OCI-LY7 (cell line): ENCODE data around the gene ZSWIM8.

Experiments
- EZH2phosphoT487 ChIP-seq: fragments of 200-600 bp; sonication (generic); IDR thresholded peaks from 2 replicates; pipeline ENCODE4 v1.6.1; 2018; ENCODE audit warnings: low read depth, borderline replicate concordance, mild to moderate bottlenecking, mixed run types, antibody characterized with exemption, low read length, moderate library complexity, mixed read lengths
- TF ChIP-seq, protein P1 (sequence below): fragments of 200-600 bp; sonication (generic); conservative IDR thresholded peaks from 2 replicates; pipeline ENCODE4 v1.5.1; 2014; ENCODE audit warnings: mild to moderate bottlenecking, antibody characterized with exemption, low read length, moderate library complexity, mixed read lengths

DNA sequence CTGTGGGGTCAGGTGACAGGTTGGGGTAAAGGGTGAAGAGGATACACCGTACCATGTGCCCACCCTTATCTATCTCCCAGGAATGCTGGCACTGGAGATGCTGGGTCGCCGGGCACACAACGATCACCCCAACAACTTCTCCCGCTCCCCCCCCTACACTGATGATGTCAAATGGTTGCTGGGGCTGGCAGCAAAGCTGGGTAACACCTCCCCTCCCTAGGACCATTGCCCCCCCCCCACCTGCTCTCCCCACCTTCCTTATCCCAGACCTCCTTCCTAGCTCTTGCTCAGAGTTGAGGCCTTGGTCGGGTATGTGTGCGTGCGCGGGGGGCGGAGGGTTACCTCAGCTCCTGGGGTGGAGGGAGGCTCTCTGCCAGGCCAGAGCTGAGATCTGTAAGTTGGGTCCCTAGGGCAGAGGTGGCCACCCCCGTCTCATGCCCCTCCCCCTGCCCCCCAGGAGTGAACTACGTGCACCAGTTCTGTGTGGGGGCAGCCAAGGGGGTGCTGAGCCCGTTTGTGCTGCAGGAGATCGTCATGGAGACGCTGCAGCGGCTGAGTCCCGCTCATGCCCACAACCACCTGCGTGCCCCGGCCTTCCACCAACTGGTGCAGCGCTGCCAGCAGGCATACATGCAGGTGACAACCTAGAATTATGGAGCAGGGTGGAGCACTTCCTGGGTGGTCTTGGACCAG is 15.3 kb downstream of the ZSWIM8 start:
- TF ChIP-seq, protein P1, sequence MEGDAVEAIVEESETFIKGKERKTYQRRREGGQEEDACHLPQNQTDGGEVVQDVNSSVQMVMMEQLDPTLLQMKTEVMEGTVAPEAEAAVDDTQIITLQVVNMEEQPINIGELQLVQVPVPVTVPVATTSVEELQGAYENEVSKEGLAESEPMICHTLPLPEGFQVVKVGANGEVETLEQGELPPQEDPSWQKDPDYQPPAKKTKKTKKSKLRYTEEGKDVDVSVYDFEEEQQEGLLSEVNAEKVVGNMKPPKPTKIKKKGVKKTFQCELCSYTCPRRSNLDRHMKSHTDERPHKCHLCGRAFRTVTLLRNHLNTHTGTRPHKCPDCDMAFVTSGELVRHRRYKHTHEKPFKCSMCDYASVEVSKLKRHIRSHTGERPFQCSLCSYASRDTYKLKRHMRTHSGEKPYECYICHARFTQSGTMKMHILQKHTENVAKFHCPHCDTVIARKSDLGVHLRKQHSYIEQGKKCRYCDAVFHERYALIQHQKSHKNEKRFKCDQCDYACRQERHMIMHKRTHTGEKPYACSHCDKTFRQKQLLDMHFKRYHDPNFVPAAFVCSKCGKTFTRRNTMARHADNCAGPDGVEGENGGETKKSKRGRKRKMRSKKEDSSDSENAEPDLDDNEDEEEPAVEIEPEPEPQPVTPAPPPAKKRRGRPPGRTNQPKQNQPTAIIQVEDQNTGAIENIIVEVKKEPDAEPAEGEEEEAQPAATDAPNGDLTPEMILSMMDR: no peak
- no peak for TF ChIP-seq EZH2phosphoT487
